ENCODE results near the gene STARD10. TPM values are rescaled to one million over a fixed set of nuclear protein-coding genes. Genes with fewer than 3 reads are reported as not detected.
"Not testable (repeated sequence)": the region's sequence is repeated elsewhere in the genome, so short reads cannot be mapped to it uniquely, and the experiment has no call there.

The STARD10 gene
- polyA plus RNA-seq, 1 donor, result 62.3 TPM

DNA sequence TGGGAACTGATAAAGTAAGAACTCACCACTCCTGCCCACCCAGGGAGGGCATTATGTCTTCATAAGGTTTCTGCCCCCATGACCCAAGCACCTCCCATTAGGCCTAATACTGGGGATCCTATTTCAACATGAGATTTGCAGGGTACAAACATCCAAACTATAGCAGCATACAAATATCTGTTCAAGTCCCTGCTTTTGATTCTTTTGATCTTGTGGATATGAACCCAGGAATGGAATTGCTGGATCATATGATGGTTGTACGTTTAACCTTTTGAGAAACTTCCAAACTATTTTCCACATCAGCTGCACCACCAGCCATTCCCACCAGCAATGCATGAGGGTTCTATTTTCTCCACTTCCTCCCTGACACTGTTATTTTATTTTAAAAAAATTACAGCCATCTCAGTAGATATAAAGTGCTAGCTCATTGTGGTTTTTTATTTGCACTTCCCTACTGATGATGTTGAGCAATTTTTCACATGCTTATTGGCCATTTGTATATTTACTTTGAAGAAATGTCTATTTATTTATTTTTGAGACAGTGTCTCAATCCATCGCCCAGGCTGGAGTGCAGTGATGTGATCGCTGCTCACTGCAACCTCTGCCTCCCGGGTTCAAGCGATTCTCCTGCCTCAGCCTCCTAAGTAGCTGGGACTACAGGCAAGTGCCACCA is 13.3 kb upstream of the STARD10 start:
- DNase-seq, result no peak

DNA sequence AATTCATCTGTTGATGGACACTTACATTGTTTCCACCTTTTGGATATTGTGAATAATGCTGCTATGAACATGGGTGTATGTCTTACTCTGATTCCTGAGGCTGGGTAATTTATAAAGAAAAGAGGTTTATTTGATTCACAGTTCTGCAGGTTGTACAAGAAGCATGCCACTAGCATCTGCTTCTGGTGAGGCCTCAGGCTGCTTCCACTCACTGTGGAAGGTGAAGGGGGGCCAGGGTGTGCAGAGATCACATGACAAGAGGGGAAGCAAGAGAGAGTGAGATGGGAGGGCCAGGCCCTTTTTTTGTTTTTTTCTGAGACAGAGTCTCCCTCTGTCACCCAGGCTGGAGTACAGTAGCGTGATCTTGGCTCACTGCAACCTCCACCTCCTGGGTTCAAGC is 12.5 kb upstream of the STARD10 start:
- not testable (repeated sequence) for DNase-seq

DNA sequence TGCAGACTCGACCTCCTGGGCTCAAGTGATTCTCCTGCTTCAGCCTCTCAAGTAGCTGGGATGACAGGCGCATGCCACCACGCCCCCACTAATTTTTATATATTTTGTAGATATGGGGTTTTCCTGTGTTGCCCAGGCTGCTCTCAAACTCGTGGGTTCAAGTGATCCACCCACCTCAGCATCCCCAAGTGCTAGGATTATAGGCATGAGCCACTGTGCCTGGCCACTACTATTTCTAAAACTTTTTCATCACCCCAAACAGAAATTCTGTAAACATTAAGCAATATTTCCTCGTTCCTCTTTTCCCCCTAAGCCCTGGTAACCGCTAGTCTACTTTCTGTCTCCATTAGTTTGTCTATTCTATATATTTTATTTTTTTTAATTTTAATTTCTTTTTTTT is 11.4 kb upstream of the STARD10 start:
- no peak for DNase-seq

DNA sequence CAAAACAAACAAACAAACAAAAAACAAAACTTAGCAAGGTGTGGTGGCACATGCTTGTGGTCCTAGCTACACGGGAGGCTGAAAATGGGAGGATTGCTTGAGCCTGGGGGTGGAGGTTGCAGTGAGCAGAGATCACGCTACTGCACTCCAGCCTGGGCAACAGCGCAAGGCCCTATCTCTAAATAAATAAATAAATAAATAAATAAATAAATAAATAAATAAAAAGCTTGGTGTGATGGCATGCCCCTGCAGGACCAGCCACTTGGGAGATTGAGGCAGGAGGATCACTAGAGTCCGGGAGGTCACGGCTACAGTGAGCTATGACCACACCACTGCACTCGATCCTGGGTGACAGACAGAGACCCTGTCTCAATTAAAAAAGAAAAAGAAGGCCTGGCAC is 9.0 kb upstream of the STARD10 start:
- DNase-seq, result no peak

DNA sequence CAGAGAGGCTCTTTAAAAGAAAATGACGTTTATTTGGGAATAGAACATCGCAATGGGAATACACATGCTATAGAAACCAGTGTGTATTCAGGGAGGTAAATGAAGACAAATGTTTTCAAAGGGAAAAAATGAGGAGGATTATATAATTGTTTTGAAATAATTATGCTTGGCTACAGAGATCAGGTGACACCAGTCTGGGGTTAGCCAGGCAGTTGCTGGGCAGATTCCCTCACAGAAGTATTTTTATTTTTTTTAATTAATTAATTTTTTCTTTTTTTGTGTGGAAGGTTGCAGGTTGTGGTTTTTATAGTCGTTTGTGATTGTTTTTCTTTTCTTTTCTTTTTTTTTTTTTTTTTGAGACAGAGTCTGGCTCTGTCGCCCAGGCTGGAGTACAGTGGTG is 5.6 kb upstream of the STARD10 start:
- DNase-seq, result no peak

DNA sequence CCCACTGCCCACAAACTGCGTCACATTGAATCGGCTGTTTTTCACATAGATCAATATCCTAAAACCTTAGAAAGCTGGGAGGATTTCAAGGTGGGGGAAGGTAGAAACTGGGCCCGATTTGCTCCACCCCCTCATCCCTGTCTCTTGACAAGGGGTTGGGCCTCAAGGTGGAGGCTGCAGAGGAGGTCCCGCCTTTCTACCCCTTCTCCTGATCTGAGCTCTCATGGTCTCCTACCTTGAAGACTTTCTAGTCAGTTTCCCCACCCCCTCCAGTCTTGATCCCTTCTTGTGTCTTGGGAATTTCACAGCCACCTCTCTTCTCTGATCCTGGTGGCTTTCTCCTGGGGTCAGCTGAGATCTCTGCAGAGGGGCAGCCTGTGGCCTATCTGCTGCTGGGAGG is 4.5 kb upstream of the STARD10 start:
- DNase-seq, result no peak

DNA sequence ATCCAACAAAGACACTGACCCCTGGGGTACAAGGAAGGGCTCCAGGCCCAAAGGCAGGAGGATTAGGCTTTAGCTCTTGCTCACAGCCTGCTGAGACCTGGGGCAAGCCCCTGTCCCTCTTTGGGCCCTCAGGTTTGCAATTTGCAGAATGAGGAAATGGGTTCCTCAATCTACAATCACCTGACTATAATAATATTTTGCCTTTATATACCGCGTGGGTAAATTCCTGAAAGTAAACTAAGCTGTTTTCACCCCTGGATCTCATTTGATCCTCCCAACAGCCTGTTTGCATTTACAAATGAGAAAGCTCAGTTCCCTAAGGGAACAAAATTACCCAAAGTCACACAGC is 797 bp downstream of the STARD10 start:
- no peak for DNase-seq

DNA sequence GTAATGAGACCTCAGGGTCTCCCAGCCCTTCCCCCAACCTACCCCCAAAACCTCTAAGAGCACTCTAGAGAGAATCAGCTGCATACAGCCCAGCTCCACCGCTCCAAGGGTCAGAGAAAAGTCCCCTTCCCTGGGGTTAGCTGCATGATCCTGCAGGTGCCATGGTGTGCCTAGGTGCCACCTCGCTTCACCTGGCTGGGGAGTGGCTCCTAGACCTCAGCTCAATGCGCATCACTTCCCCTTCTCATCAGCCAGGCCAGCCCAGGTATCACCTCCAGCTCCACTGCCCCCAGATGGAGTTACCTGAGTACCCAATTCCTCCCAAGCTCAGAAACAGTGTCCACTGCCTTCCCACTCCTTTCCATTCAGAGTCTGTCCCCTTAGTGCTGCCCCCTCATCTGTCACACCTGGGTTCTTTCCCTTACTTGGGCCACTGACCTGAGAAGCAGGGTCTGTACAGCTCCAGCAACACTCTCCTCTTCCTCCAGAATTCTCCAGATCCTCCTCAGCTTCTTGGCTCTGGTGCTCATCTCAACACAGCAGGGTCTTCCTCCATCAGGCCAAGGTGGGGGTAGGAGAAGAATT is 1.3 kb downstream of the STARD10 start:
- DNase-seq, result no peak

DNA sequence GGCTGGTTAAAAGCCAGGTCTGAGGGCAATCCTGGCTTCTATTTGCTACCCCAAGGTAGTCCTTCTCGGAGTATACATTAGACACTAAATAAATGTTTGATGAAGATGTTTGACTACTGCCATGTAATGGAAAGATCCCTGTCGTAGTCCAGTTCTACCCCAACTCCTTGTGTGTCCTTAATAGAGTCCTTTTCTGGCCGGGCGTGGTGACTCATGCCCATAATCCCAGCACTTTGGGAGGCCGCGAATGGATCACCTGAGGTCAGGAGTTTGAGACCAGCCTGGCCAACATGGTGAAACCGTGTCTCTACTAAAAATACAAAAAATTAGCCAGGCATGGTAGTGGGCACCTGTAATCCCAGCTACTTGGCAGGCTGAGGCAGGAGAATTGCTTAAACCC is 2.6 kb downstream of the STARD10 start:
- DNase-seq, result not testable (repeated sequence)

DNA sequence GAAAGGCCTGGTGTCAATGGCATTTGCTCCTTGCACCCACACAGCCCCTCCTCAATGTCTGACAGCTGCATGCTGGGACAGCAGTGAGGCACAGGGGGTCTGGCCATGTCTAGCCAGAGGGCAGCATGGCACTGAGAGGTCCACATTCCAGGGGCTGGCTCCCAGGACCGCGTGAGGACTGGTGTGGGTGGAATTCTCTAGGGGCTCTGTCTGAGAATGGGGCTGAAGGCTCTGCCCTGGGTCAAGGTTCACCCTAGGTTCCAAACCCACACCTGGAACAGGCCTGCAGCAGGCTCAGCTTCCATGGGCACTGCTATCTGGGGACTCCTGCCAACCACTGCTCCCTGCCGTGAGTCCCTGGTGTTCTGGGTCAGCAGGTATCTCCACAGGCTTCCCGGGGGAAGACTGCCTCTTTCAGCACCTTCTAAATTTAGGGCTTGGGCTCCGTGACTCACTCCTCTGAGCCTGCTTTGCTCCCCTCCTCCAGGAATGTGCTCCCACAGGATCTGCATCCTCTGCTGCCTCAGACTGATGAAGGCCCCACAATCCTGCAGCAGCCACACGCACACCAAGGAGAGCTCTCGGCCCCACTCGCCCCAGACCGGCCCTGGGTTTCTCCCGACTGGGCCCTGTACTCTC is 4.2 kb downstream of the STARD10 start:
- no peak for DNase-seq

DNA sequence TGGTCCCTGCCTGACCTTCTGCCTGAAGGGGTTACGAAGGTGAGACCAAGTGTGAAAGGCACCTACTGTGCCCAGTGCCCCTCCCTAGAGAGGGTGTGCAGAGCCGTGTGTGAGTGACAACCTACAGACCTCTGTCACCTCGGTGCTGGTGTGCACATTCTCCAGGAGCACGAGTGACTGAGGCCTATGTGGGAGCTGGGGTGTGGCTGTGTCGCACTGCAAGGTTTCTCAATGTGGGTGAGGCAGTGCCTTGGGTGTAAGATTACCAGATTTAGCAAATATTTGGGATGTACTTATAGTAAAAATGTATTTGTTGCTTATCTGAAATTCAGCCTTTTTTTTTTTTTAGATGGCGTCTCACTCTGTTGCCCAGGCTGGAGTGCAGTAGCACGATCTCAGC is 5.6 kb downstream of the STARD10 start:
- no peak for DNase-seq

DNA sequence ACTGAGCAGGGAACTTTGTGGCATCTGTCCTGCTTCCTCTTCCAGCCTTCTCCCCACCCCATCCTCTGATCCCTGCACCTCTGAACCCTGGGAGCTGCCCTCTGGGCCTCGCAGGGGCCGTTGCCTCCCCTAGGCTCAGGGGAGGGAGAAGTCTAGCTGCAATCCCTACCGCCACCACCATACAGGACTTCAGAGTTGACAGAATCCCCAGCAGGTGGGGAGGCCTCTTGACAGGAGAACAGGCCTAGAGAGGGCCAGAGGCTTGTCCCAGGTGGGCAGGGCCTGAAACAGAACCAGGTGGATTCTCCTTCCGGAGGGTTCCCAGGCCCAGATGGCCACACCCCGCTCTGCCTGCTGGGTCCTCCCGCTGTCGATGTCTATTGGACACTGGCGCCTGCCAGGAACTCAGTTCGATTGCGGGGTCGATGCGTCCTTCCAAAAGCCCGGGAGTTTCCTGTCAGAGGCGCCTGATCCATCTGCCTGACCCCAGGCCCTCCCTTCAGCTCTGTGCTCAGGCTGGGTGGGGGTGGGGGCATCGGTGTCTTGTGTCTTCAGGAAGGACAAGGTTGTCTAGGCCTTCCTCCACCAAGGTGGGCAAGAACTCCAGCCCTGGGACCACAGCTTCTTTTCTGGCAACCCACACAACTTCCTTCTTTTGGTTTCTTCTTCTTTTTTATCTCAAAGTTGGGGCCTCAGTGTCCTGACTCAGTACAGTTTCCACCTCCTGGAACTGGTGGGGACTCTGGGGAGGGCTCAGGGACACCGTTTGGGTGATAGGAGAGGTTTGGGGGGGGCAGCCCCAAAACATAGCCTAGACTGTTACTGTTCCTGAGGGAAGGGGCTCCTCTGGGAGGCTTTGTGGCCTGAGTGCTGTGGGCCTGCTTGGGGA is 6.4 kb downstream of the STARD10 start:
- DNase-seq, result no peak

DNA sequence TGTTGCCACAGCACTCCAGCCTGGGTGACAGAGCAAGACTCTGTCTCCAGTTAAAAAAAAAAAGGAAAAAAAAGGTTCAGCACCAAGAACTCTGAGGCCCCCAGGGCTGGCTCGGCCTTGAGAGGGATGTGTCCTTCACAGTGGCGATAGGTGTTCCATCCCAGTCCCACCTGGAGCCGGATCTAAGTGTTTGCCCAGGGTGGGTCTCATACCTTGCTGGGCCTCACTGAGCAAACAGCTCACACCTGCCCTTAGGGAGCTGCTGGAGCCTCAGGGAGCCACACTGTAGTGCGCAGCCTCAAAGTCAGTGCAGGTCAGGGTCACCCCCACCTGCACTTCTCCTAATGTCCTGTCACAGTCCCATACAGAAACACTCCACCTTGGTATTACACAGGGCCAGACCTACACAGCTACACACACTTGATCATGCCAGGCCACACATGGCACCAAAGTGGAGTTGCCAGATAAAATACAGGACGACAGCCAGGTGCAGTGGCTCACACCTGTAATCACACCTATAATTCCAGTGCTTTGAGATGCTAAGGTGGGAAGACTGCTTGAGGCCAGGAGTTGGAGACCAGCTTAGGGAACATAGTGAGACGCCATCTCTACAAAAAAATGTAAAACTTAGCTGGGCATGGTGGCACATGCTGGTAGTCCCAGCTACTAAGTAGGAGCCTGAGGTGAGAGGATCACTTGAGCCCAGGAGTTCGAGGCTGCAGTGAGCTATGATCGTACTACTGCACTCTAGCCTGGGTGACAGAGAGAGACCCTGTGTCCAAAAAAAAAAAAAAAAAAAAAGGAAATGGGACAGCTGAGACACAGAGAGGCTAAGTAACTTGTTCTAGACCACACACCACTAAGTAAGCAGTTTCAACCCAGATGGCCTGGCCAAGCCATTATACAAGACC is 7.3 kb downstream of the STARD10 start:
- DNase-seq, result no peak

DNA sequence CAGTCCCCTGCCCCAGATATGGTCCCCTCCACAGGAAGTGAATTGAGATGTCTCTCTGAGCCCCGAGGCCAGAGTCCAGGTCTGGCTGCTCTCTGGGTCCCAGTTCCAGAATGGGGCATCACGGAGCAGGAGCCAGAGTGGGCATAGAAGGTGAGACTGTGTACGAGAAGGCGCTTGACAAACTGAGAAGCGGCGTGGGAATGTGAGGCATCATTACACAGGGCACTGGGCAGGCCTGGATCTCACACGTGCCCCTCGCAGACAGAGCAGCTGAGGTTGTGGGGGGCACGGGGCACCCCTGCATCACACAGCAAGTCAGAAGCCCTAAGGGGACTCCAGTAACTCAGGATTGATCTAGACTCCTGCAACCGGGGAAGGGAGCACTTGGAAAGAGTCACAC is 9.2 kb downstream of the STARD10 start:
- DNase-seq, result no peak

DNA sequence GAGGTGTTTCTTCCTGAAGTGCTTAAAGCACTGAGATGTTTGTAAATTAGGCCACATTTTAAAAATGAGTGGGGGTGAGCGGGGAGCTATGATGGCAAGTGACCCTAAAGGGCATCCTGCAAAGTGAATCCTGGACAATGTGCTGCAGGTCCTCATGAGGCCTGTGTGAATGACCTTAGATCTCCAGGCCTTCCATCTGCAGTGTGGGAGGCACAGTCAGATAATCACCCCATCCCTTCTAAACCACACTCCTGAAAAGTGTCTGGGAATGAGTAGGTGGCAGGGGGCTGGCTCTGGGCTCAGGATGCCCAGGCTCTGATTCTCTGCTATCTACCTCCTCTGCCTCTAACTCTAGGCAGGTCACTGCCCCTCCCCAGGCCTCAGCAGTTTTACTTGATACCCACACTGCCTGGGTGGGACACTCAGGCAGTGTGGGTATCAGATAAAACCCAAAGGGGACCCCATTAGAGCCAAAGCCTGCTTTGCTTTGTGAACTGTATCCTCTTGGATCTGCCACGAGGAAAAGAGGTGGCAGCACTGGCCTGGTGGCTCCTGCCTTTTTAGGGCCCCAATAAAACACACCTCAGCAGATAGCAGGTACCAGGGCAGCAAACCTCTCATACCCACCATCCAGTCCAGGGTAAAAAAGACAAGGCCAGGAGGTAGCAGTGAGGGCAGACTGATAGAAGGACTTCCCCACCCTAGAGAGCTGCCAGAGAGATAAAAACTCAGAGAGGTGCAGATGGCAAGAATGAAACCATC is 10.5 kb downstream of the STARD10 start:
- DNase-seq, result no peak

DNA sequence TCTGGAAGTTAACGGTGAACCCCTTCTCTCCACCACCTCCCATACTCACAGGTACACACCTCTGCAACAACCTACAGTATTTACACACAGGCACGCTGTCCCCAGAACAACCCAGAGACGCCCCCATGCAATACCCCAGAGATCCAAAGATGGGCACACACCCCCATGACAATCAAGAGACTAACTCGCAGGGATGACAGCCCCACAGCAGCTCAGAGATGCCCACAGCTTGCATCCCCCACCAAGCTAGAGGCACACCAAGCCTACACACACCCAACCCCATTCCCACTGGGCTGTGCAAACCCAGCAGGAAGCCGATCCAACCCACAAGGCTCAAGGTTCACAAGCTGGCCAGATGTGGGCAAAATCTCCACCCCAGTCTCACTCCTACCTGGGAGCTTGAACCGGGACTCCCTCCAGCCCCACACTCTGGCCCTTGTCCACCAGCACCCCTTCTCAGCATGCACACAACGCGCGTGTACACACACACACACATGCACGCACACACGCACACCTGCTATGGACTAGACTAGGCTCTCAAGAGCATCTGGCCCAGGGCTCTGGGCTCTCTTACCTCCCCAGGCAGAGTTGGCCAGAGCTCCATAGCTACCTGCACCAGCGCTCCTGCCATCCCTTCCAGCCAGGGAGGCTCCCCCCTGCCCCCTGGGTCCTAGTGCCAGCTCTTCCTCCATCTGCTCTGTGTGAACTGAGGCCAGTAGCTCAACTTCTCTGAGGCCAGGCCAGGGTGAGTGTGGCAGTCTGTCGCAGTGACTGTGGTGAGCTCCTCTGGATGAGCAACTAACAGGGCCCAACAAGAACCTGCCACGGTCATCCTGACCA is 11.5 kb downstream of the STARD10 start:
- DNase-seq, result no peak

DNA sequence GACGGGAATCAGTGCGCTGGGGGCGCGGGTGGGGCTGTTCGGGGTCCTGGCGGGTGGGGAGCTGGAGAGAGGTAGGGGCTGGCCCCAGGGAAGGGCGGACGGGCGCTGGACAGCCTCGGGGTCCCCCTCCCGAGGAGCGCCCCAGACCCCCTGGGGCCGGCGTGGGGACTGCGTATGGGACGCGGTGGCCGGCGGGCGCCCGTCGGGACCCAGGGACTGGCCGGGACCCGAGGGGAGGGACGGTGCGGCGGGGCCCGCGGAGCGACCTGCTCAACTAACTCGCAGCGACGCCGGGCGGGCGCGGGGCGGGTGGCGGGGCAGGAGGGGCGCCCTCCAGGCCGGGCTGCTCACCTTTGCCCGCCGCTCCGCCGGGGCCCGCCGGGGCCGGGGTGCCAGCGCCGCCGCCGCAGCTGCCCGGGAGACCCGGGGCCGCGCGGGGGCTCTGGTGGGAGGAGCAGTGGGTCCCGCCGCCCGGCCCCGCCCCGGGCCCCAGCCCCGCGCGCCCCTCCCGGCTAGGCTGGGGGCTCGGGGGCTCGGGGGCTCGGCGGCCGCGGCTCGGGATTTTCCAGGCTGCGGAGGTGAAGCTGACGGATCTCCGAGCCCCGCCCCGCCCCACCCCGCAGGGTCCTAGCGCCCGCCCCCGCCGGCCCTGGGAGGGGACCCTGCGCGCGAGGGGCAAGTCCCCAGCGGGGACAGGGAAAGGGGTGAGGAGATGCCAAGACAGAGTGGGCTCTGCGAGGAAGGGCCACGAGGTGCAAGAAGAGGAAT is 12.3 kb downstream of the STARD10 start:
- DNase-seq, result no peak

DNA sequence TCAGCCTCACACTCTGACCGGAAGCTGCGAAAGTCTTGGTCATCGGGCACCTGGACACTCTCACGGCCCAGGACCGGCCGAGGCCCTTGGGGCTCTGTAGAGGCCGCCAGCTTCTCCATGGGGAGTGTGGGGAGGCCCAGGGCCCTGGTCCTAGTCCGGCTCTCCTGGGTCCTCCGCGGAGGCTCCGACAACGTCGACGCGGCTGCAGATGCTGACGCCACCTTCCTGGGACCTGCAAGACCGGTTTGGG is 12.9 kb downstream of the STARD10 start:
- no peak for DNase-seq

DNA sequence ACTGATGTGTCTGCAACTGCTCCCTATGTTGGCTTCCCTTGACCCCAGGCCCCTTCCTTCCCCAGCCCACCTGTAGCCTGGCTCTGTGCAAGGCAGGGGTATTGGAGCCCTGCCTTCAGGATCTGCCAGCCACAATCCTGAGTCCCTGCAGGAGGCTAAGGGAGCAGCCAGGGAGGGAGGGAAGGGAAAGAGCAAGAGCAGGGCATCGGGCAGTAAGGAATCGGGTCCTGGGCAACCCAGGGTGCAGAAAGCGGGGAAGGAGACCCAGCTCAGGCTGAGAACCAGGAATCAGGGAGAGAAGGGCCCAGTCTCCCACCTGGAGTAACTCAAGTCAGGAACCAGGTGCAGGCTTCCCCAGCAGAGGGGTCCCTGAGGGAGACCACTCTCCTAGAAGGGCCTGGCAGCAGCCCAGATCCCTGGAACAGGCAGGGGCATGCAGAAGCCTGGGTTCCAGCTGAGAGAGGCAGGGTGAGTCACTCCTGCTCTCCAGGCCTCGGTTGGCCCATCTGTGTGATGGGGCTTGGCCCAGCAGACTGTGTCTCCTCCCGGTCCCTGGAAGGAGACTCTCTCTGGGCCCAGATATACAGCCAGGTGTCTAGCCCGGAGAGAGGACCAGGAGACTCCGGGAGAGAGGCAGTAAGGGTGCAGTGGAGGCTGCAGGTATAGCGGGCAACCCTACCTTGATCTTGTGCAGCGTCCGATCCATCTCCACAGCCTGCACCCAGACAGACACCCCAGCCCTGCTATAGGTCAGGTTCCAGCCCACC is 13.4 kb downstream of the STARD10 start:
- DNase-seq, result no peak

Data from hindlimb muscle (tissue), 1 donor.